H9 (cell line): Measurements from ENCODE around the gene CSNK1E. TPM values are rescaled to one million over a fixed set of nuclear protein-coding genes. Genes with fewer than 3 reads are reported as not detected.

Source experiments
- DNase-seq: peaks from one replicate; pipeline ENCODE4 v3.0.0-alpha.2; 2017
- H2AFZ ChIP-seq: one replicate; pipeline ENCODE4 v1.6.1; 2013; ENCODE audit warnings: mild to moderate bottlenecking, low read length, control low read depth, moderate library complexity
- H2AK5ac ChIP-seq: 2 replicates; pipeline ENCODE4 v1.6.1; 2013; ENCODE audit warnings: low read length, control low read depth, mixed read lengths; ENCODE audit not compliant: insufficient read length
- H2BK120ac ChIP-seq: one replicate; pipeline ENCODE4 v1.6.1; 2013; ENCODE audit warnings: low read depth, mild to moderate bottlenecking, low read length, control low read depth, inconsistent platforms; ENCODE audit not compliant: poor library complexity, severe bottlenecking
- H2BK12ac ChIP-seq: 2 replicates; pipeline ENCODE4 v1.6.1; 2013; ENCODE audit warnings: low read length, control low read depth, mixed read lengths, low read depth; ENCODE audit not compliant: insufficient read length
- H2BK15ac ChIP-seq: 2 replicates; pipeline ENCODE4 v1.6.1; 2013; ENCODE audit warnings: low read depth, low read length, control low read depth
- H2BK20ac ChIP-seq: one replicate; pipeline ENCODE4 v1.6.1; 2013; ENCODE audit warnings: low read depth, mild to moderate bottlenecking, low read length, control low read depth, inconsistent platforms; ENCODE audit not compliant: poor library complexity, severe bottlenecking
- H2BK5ac ChIP-seq: 2 replicates; pipeline ENCODE4 v1.6.1; 2013; ENCODE audit warnings: low read length, control low read depth, mixed read lengths; ENCODE audit not compliant: insufficient read length
- H3K14ac ChIP-seq: 2 replicates; pipeline ENCODE4 v1.6.1; 2013; ENCODE audit warnings: low read length, control low read depth; ENCODE audit not compliant: insufficient read depth
- H3K18ac ChIP-seq: 2 replicates; pipeline ENCODE4 v1.6.1; 2013; ENCODE audit warnings: low read depth, mild to moderate bottlenecking, mixed read lengths, low read length, control low read depth; ENCODE audit not compliant: insufficient read length
- H3K23ac ChIP-seq: 2 replicates; pipeline ENCODE4 v1.6.1; 2013; ENCODE audit warnings: low read length, control low read depth, mixed read lengths, low read depth; ENCODE audit not compliant: insufficient read length
- H3K23me2 ChIP-seq: 2 replicates; pipeline ENCODE4 v1.6.1; 2013; ENCODE audit warnings: low read depth, mild to moderate bottlenecking, mixed read lengths, low read length, control low read depth; ENCODE audit not compliant: insufficient read length, poor library complexity, severe bottlenecking
- H3K27ac ChIP-seq: 2 replicates; pipeline ENCODE4 v1.5.1; 2013; ENCODE audit warnings: low read length, control low read depth, mixed read lengths, low read depth; ENCODE audit not compliant: insufficient read length
- H3K27me3 ChIP-seq: 2 replicates; pipeline ENCODE4 v1.6.1; 2013; ENCODE audit warnings: low read length, control low read depth, inconsistent platforms; ENCODE audit not compliant: insufficient read depth
- H3K4ac ChIP-seq: 2 replicates; pipeline ENCODE4 v1.6.1; 2013; ENCODE audit warnings: low read depth, mild to moderate bottlenecking, control low read depth, inconsistent platforms, low read length, moderate library complexity
- H3K4me1 ChIP-seq: 2 replicates; pipeline ENCODE4 v1.6.1; 2013; ENCODE audit warnings: low read length, control low read depth, inconsistent platforms; ENCODE audit not compliant: insufficient read depth
- H3K4me2 ChIP-seq: 2 replicates; pipeline ENCODE4 v1.6.1; 2013; ENCODE audit warnings: low read length, control low read depth, mixed read lengths; ENCODE audit not compliant: insufficient read length, insufficient read depth
- H3K56ac ChIP-seq: 2 replicates; pipeline ENCODE4 v1.6.1; 2013; ENCODE audit warnings: low read depth, mild to moderate bottlenecking, mixed read lengths, low read length, control low read depth; ENCODE audit not compliant: insufficient read length
- H3K79me1 ChIP-seq: 2 replicates; pipeline ENCODE4 v1.6.1; 2013; ENCODE audit warnings: low read depth, mild to moderate bottlenecking, moderate library complexity, low read length, control low read depth, inconsistent platforms; ENCODE audit not compliant: insufficient read depth, poor library complexity, severe bottlenecking
- H3K79me2 ChIP-seq: 2 replicates; pipeline ENCODE4 v1.6.1; 2013; ENCODE audit warnings: low read length, control low read depth, inconsistent platforms; ENCODE audit not compliant: insufficient read depth
- H3K9ac ChIP-seq: 2 replicates; pipeline ENCODE4 v1.6.1; 2013; ENCODE audit warnings: low read length, control low read depth, mixed read lengths; ENCODE audit not compliant: insufficient read length; ENCODE audit errors: extremely low read depth
- H3K9me3 ChIP-seq: one replicate; pipeline ENCODE4 v1.6.1; 2013; ENCODE audit warnings: low read depth, low read length, inconsistent platforms; ENCODE audit not compliant: control insufficient read depth
- H3T11ph ChIP-seq: one replicate; pipeline ENCODE4 v1.6.1; 2013; ENCODE audit warnings: mild to moderate bottlenecking, low read length, control low read depth, inconsistent platforms
- H4K20me1 ChIP-seq: one replicate; pipeline ENCODE4 v1.6.1; 2013; ENCODE audit not compliant: control insufficient read depth, insufficient read length, insufficient read depth
- H4K5ac ChIP-seq: 2 replicates; pipeline ENCODE4 v1.6.1; 2013; ENCODE audit warnings: low read depth, mild to moderate bottlenecking, mixed read lengths, low read length, control low read depth; ENCODE audit not compliant: insufficient read length
- H4K8ac ChIP-seq: replicated peaks from 2 replicates; pipeline ENCODE4 v1.6.1; 2013; ENCODE audit warnings: low read length, control low read depth, mixed read lengths, low read depth; ENCODE audit not compliant: insufficient read length
- H4K91ac ChIP-seq: 2 replicates; pipeline ENCODE4 v1.6.1; 2013; ENCODE audit warnings: low read depth, mild to moderate bottlenecking, moderate library complexity, mixed read lengths, low read length, control low read depth; ENCODE audit not compliant: insufficient read length
- H3K27ac Mint-ChIP-seq, 3 experiments: 2 replicates in 2 of 3; 3 replicates in 1 of 3; pipeline ENCODE4 v1.8.0; 2020 to 2021; ENCODE audit warnings: mixed read lengths in 3 of 3, mild to moderate bottlenecking in 1 of 3, moderate library complexity in 1 of 3
- H3K27me3 Mint-ChIP-seq: 2 replicates; pipeline ENCODE4 v1.8.0; 2021; ENCODE audit warnings: low read depth, mild to moderate bottlenecking, moderate library complexity, mixed read lengths
- H3K36me3 Mint-ChIP-seq, 3 experiments: 2 replicates in 2 of 3; 3 replicates in 1 of 3; pipeline ENCODE4 v1.8.0; 2020 to 2021; ENCODE audit warnings: low read depth in 3 of 3, mixed read lengths in 3 of 3; ENCODE audit not compliant: insufficient read depth in 1 of 3
- H3K4me1 Mint-ChIP-seq, 2 experiments: 2 replicates each; pipeline ENCODE4 v1.8.0; 2020; ENCODE audit warnings: mixed read lengths in 2 of 2
- H3K4me3 Mint-ChIP-seq, 2 experiments: 2 replicates in 1 of 2; 3 replicates in 1 of 2; pipeline ENCODE4 v1.8.0; 2020 to 2021; ENCODE audit warnings: mild to moderate bottlenecking in 2 of 2, mixed read lengths in 2 of 2, moderate library complexity in 1 of 2
- H3K9me3 Mint-ChIP-seq, 2 experiments: 2 replicates in 1 of 2; 3 replicates in 1 of 2; pipeline ENCODE4 v1.8.0; 2020; ENCODE audit warnings: mild to moderate bottlenecking in 2 of 2, mixed read lengths in 2 of 2, moderate library complexity in 1 of 2
- CTCF ChIP-seq: fragments of 200-600 bp; sonication (generic); conservative IDR thresholded peaks from 3 replicates; pipeline ENCODE4 v1.8.0; 2021; ENCODE audit warnings: antibody characterized with exemption, mild to moderate bottlenecking
- WGBS: extraction: QIAGEN DNeasy Blood & Tissue Kit; methylation state at CpG from one replicate; pipeline ENCODE4 v1.1.7; 2013; ENCODE audit warnings: missing lambda C conversion rate, low lambda C conversion rate, mixed read lengths; ENCODE audit not compliant: insufficient read length; ENCODE audit errors: extremely low coverage; 5-methylcytosine and 5-hydroxymethylcytosine counted together
- total RNA-seq: library from RNA; stranded (reverse); gene quantifications from 2 replicates; pipeline ENCODE4 v1.2.1, GENCODE V29; 2021

Gene CSNK1E
- total RNA-seq, 1 experiment from 2014 or later: 236 TPM

- H2BK120ac ChIP-seq: no peak overlapping the region
- peak overlapping the region; percentile 79 for H3K27ac ChIP-seq
- no peaks in the 10 kb centered on the region for H3K27me3 Mint-ChIP-seq
- peaks cover 48 to 68% of the 10 kb centered on the region in 2 experiments for H3K4me1 Mint-ChIP-seq
- H3K27ac Mint-ChIP-seq: peak overlapping the region; percentile 92 to 99 (median 94)
- no peaks in the 10 kb centered on the region for H4K20me1 ChIP-seq
- H3K9me3 Mint-ChIP-seq: no peaks in the 10 kb centered on the region
- no peak overlapping the region for H2BK15ac ChIP-seq
- no peak overlapping the region for H3K56ac ChIP-seq
- H2BK20ac ChIP-seq: no peak overlapping the region
- H3K36me3 Mint-ChIP-seq: peaks cover 6 to 38% (median 8%) of the 10 kb centered on the region in 3 experiments; a peak in 5 of 7 replicates
- no peaks in the 10 kb centered on the region for H3K27me3 ChIP-seq
- no peak overlapping the region for H4K8ac ChIP-seq
- H2BK12ac ChIP-seq: no peak overlapping the region
- peaks cover 3% of the 10 kb centered on the region for H3K23me2 ChIP-seq
- H3K18ac ChIP-seq: no peak overlapping the region
- peak overlapping the region; percentile 20 for H3K4me2 ChIP-seq
- H3K9ac ChIP-seq: no peak overlapping the region
- DNase-seq: peak; percentile 92
- no peak for TF ChIP-seq CTCF
- H3K14ac ChIP-seq: no peak overlapping the region
- no peaks in the 10 kb centered on the region for H3K79me1 ChIP-seq
- no peak overlapping the region for H2BK5ac ChIP-seq
- no peaks in the 10 kb centered on the region for H3K79me2 ChIP-seq
- H2AK5ac ChIP-seq: no peak overlapping the region
- H3K9me3 ChIP-seq: no peaks in the 10 kb centered on the region
- H4K5ac ChIP-seq: no peak overlapping the region
- no peak overlapping the region for H2AFZ ChIP-seq
- H4K91ac ChIP-seq: no peak overlapping the region
- no peak overlapping the region for H3T11ph ChIP-seq
- peaks cover 8% of the 10 kb centered on the region; the same call in 1 of the 2 replicates for H3K4me1 ChIP-seq
- H3K23ac ChIP-seq: no peak overlapping the region
- H3K4ac ChIP-seq: no peak overlapping the region
- no CpG with 5 or more reads among the region's 6 CpGs for WGBS
- peak overlapping the region; percentile 21 to 72; a peak in 3 of 5 replicates for H3K4me3 Mint-ChIP-seq
Observed at GRCh38 chr22:38325587-38325986, 8.4 kb upstream of the CSNK1E start.
